ENCODE results near the gene COPG2.

- TF ChIP-seq CTCF (IDR thresholded peaks at IDR 0.05 in 4 of 5, conservative IDR thresholded peaks at IDR 0.05 in 1 of 5) (no peak), POLR2A (IDR thresholded peaks at IDR 0.05) (no peak)
Measured at GRCh38 chr7:130500910-130501309, 167.6 kb downstream of the COPG2 start.
